GM23338 (cell line): ENCODE measurements around the gene ZNF385B. TPM values are rescaled to one million over a fixed set of nuclear protein-coding genes. Genes with fewer than 3 reads are reported as not detected.

Experiments
- ATAC-seq: fragments of 200-7000 bp; cut with Tn5 transposase; 3 replicates; pipeline ENCODE4 v1.9.1; 2020
- DNase-seq: peaks from one replicate; pipeline ENCODE4 v3.0.0-alpha.2; 2015; ENCODE audit warnings: low spot score
- H2AFZ ChIP-seq: fragments of 200-600 bp; sonication (generic); 2 replicates; pipeline ENCODE4 v1.8.0; 2016; ENCODE audit warnings: antibody characterized with exemption, mild to moderate bottlenecking, moderate library complexity
- H3F3A ChIP-seq: fragments of 200-600 bp; sonication (generic); replicated peaks from 2 replicates; pipeline ENCODE4 v1.8.0; 2017; ENCODE audit warnings: antibody characterized with exemption, mixed run types, low read depth
- H3K27ac ChIP-seq: fragments of 200-600 bp; sonication (generic); 2 replicates; pipeline ENCODE4 v1.6.1; 2016; ENCODE audit warnings: low read depth
- H3K27me3 ChIP-seq: fragments of 200-600 bp; sonication (generic); 2 replicates; pipeline ENCODE4 v1.8.0; 2016; ENCODE audit warnings: mild to moderate bottlenecking, mixed run types, moderate library complexity; ENCODE audit not compliant: insufficient read depth
- H3K36me3 ChIP-seq: fragments of 200-600 bp; sonication (generic); 2 replicates; pipeline ENCODE4 v1.8.0; 2016; ENCODE audit warnings: mild to moderate bottlenecking; ENCODE audit not compliant: insufficient read depth
- H3K4me1 ChIP-seq: fragments of 200-600 bp; sonication (generic); 2 replicates; pipeline ENCODE4 v1.8.0; 2016; ENCODE audit warnings: mild to moderate bottlenecking, moderate library complexity; ENCODE audit not compliant: insufficient read depth
- H3K4me2 ChIP-seq: fragments of 200-600 bp; sonication (generic); 2 replicates; pipeline ENCODE4 v1.7.1; 2017; ENCODE audit warnings: mixed run types
- H3K4me3 ChIP-seq: fragments of 200-600 bp; sonication (generic); 2 replicates; pipeline ENCODE4 v1.6.1; 2016; ENCODE audit warnings: mixed run types
- H3K79me2 ChIP-seq: fragments of 200-600 bp; sonication (generic); replicated peaks from 2 replicates; pipeline ENCODE4 v1.8.0; 2017; ENCODE audit warnings: mild to moderate bottlenecking; ENCODE audit not compliant: insufficient read depth
- H3K9me2 ChIP-seq: fragments of 200-600 bp; sonication (generic); 2 replicates; pipeline ENCODE4 v1.8.0; 2017; ENCODE audit not compliant: insufficient read depth
- H4K20me1 ChIP-seq: fragments of 200-600 bp; sonication (generic); replicated peaks from 2 replicates; pipeline ENCODE4 v1.8.0; 2017; ENCODE audit warnings: mild to moderate bottlenecking; ENCODE audit not compliant: insufficient read depth
- H3K27ac Mint-ChIP-seq: 2 replicates; pipeline ENCODE4 v1.8.0; 2020; ENCODE audit warnings: inconsistent platforms, mild to moderate bottlenecking, moderate library complexity, mixed read lengths
- H3K27me3 Mint-ChIP-seq: 3 replicates; pipeline ENCODE4 v1.8.0; 2022; ENCODE audit warnings: low read depth, mild to moderate bottlenecking, moderate library complexity, mixed read lengths, inconsistent platforms; ENCODE audit not compliant: insufficient read depth, poor library complexity
- H3K36me3 Mint-ChIP-seq: 3 replicates; pipeline ENCODE4 v1.8.0; 2021; ENCODE audit warnings: low read depth, mild to moderate bottlenecking, inconsistent platforms, moderate library complexity, mixed read lengths
- H3K4me1 Mint-ChIP-seq: 3 replicates; pipeline ENCODE4 v1.8.0; 2020; ENCODE audit warnings: mild to moderate bottlenecking, inconsistent platforms, mixed read lengths
- H3K4me3 Mint-ChIP-seq: 3 replicates; pipeline ENCODE4 v1.8.0; 2021; ENCODE audit warnings: moderate library complexity, mild to moderate bottlenecking, inconsistent platforms, mixed read lengths
- H3K9me3 Mint-ChIP-seq: 3 replicates; pipeline ENCODE4 v1.8.0; 2020; ENCODE audit warnings: moderate library complexity, mild to moderate bottlenecking, inconsistent platforms, mixed read lengths
- CREB1 ChIP-seq: fragments of 250-450 bp; sonication (Bioruptor Pico); IDR thresholded peaks from 2 replicates; pipeline ENCODE4 v1.5.0; 2020; ENCODE audit warnings: low read depth, mild to moderate bottlenecking, moderate library complexity
- EZH2 ChIP-seq: fragments of 200-600 bp; sonication (generic); IDR thresholded peaks from one replicate; pipeline ENCODE4 v1.8.0; 2017; ENCODE audit warnings: antibody characterized with exemption, mild to moderate bottlenecking, low read depth; ENCODE audit not compliant: unreplicated experiment
- EZH2phosphoT487 ChIP-seq: fragments of 200-600 bp; sonication (generic); IDR thresholded peaks from one replicate; pipeline ENCODE4 v1.8.1; 2018; ENCODE audit warnings: antibody characterized with exemption; ENCODE audit not compliant: unreplicated experiment
- JUNB ChIP-seq: IDR thresholded peaks from one replicate; pipeline ENCODE4 v1.6.1; 2016; ENCODE audit warnings: antibody characterized with exemption; ENCODE audit not compliant: unreplicated experiment
- NANOG ChIP-seq: IDR thresholded peaks from 2 replicates; pipeline ENCODE4 v1.6.1; 2016; ENCODE audit warnings: antibody characterized with exemption, borderline replicate concordance
- POLR2AphosphoS5 ChIP-seq: IDR thresholded peaks from 2 replicates; pipeline ENCODE4 v1.6.1; 2016; ENCODE audit warnings: antibody characterized with exemption, low read depth
- STAT1 ChIP-seq: IDR thresholded peaks from one replicate; pipeline ENCODE4 v1.6.1; 2016; ENCODE audit warnings: antibody characterized with exemption; ENCODE audit not compliant: unreplicated experiment
- ZNF114 ChIP-seq: fragments of 250-450 bp; sonication (Bioruptor Pico); IDR thresholded peaks from 2 replicates; pipeline ENCODE4 v1.5.0; 2020; ENCODE audit warnings: mild to moderate bottlenecking, moderate library complexity
- ZNF331 ChIP-seq: fragments of 250-450 bp; sonication (Bioruptor Pico); IDR thresholded peaks from 2 replicates; pipeline ENCODE4 v1.5.0; 2020; ENCODE audit warnings: low read depth, mild to moderate bottlenecking, moderate library complexity
- polyA plus RNA-seq: library from polyadenylated mRNA; unstranded; fragments of >200 nt; fragmentation: Nextera tagmentation; extraction: Ambion mirVana; gene quantifications from 2 replicates; pipeline ENCODE4 v1.2.1, GENCODE V29; 2016
- total RNA-seq: library from RNA; depleted of rRNA; stranded (reverse); fragments of >200 nt; shearing (Covaris generic); gene quantifications from 2 replicates; pipeline ENCODE4 v1.2.3, GENCODE V29; 2014
- TF ChIP-seq, protein P1 (sequence below): IDR thresholded peaks from one replicate; pipeline ENCODE4 v1.6.1; 2018; ENCODE audit warnings: antibody characterized with exemption; ENCODE audit not compliant: unreplicated experiment
- TF ChIP-seq, protein P2 (sequence below), 2 experiments: fragments of 200-600 bp in 1 of 2; sonication (generic) in 1 of 2; conservative IDR thresholded peaks; 2 replicates each; pipeline versions ENCODE4 v1.5.1 to v1.6.1; 2016 to 2017; ENCODE audit warnings: antibody characterized with exemption in 2 of 2, low read depth in 2 of 2, mild to moderate bottlenecking in 2 of 2, moderate library complexity in 1 of 2
- TF ChIP-seq, protein P3 (sequence below): fragments of 250-450 bp; sonication (Bioruptor Pico); IDR thresholded peaks from 2 replicates; pipeline ENCODE4 v1.5.0; 2020; ENCODE audit warnings: mild to moderate bottlenecking, moderate library complexity
- TF ChIP-seq, protein P4 (sequence below): IDR thresholded peaks from 2 replicates; pipeline ENCODE4 v1.6.1; 2016; ENCODE audit warnings: antibody characterized with exemption

ZNF385B gene
- total and polyA plus RNA-seq, 2 experiments from 2014 or later: 1.5 to 4.6 TPM

DNA sequence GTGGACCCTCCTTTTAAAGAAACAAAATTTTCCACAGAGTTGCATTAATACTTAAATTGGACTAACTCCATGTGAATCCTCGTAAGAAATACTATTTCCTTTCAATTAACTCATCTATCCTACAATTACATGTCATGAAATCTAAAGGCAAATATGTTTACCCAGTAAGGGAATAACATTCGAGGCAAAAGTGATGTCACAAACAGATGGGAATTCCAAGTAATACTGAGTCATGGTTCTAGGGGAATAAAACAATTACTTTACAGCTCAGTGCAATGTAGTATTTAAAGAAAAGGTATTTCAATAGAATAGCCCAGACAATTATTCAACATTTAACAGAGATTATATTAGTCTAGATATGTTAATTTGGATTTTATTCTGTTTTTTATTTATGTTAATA is 205.8 kb downstream of the ZNF385B start:
- Histone ChIP-seq H3K27me3 (no peaks in the 10 kb centered on the region), H3F3A (no peaks in the 10 kb centered on the region), H3K4me1 (no peaks in the 10 kb centered on the region), H3K27ac (no peak overlapping the region), H3K9me2 (no peaks in the 10 kb centered on the region), H3K79me2 (no peaks in the 10 kb centered on the region), H4K20me1 (no peaks in the 10 kb centered on the region), H2AFZ (no peak overlapping the region), H3K36me3 (no peaks in the 10 kb centered on the region), H3K4me2 (no peak overlapping the region), H3K4me3 (no peak overlapping the region)
- Mint-ChIP-seq H3K4me1 (peaks cover 4% of the 10 kb centered on the region), H3K27me3 (peaks cover 2% of the 10 kb centered on the region), H3K4me3 (no peak overlapping the region), H3K27ac (0 out of 2 replicates have a peak overlapping the region, but pooled peaks have one; percentile 60), H3K9me3 (no peaks in the 10 kb centered on the region), H3K36me3 (no peaks in the 10 kb centered on the region)
- no peak for ATAC-seq
- no peak for TF ChIP-seq ZNF331
- TF ChIP-seq NANOG: no peak
- no peak for TF ChIP-seq ZNF114 (CRISPR knock-in tag)
- TF ChIP-seq CREB1 (CRISPR knock-in tag): no peak
- TF ChIP-seq, protein P1, sequence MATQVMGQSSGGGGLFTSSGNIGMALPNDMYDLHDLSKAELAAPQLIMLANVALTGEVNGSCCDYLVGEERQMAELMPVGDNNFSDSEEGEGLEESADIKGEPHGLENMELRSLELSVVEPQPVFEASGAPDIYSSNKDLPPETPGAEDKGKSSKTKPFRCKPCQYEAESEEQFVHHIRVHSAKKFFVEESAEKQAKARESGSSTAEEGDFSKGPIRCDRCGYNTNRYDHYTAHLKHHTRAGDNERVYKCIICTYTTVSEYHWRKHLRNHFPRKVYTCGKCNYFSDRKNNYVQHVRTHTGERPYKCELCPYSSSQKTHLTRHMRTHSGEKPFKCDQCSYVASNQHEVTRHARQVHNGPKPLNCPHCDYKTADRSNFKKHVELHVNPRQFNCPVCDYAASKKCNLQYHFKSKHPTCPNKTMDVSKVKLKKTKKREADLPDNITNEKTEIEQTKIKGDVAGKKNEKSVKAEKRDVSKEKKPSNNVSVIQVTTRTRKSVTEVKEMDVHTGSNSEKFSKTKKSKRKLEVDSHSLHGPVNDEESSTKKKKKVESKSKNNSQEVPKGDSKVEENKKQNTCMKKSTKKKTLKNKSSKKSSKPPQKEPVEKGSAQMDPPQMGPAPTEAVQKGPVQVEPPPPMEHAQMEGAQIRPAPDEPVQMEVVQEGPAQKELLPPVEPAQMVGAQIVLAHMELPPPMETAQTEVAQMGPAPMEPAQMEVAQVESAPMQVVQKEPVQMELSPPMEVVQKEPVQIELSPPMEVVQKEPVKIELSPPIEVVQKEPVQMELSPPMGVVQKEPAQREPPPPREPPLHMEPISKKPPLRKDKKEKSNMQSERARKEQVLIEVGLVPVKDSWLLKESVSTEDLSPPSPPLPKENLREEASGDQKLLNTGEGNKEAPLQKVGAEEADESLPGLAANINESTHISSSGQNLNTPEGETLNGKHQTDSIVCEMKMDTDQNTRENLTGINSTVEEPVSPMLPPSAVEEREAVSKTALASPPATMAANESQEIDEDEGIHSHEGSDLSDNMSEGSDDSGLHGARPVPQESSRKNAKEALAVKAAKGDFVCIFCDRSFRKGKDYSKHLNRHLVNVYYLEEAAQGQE: no peak
- TF ChIP-seq EZH2phosphoT487: no peak
- TF ChIP-seq JUNB: no peak
- no peak for TF ChIP-seq EZH2
- TF ChIP-seq POLR2AphosphoS5: no peak
- TF ChIP-seq, protein P2, sequence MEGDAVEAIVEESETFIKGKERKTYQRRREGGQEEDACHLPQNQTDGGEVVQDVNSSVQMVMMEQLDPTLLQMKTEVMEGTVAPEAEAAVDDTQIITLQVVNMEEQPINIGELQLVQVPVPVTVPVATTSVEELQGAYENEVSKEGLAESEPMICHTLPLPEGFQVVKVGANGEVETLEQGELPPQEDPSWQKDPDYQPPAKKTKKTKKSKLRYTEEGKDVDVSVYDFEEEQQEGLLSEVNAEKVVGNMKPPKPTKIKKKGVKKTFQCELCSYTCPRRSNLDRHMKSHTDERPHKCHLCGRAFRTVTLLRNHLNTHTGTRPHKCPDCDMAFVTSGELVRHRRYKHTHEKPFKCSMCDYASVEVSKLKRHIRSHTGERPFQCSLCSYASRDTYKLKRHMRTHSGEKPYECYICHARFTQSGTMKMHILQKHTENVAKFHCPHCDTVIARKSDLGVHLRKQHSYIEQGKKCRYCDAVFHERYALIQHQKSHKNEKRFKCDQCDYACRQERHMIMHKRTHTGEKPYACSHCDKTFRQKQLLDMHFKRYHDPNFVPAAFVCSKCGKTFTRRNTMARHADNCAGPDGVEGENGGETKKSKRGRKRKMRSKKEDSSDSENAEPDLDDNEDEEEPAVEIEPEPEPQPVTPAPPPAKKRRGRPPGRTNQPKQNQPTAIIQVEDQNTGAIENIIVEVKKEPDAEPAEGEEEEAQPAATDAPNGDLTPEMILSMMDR (conservative IDR thresholded peaks at IDR 0.05; ENCODE audit: low read depth in 2 of 2): no peak
- no peak for TF ChIP-seq STAT1
- TF ChIP-seq, protein P3, sequence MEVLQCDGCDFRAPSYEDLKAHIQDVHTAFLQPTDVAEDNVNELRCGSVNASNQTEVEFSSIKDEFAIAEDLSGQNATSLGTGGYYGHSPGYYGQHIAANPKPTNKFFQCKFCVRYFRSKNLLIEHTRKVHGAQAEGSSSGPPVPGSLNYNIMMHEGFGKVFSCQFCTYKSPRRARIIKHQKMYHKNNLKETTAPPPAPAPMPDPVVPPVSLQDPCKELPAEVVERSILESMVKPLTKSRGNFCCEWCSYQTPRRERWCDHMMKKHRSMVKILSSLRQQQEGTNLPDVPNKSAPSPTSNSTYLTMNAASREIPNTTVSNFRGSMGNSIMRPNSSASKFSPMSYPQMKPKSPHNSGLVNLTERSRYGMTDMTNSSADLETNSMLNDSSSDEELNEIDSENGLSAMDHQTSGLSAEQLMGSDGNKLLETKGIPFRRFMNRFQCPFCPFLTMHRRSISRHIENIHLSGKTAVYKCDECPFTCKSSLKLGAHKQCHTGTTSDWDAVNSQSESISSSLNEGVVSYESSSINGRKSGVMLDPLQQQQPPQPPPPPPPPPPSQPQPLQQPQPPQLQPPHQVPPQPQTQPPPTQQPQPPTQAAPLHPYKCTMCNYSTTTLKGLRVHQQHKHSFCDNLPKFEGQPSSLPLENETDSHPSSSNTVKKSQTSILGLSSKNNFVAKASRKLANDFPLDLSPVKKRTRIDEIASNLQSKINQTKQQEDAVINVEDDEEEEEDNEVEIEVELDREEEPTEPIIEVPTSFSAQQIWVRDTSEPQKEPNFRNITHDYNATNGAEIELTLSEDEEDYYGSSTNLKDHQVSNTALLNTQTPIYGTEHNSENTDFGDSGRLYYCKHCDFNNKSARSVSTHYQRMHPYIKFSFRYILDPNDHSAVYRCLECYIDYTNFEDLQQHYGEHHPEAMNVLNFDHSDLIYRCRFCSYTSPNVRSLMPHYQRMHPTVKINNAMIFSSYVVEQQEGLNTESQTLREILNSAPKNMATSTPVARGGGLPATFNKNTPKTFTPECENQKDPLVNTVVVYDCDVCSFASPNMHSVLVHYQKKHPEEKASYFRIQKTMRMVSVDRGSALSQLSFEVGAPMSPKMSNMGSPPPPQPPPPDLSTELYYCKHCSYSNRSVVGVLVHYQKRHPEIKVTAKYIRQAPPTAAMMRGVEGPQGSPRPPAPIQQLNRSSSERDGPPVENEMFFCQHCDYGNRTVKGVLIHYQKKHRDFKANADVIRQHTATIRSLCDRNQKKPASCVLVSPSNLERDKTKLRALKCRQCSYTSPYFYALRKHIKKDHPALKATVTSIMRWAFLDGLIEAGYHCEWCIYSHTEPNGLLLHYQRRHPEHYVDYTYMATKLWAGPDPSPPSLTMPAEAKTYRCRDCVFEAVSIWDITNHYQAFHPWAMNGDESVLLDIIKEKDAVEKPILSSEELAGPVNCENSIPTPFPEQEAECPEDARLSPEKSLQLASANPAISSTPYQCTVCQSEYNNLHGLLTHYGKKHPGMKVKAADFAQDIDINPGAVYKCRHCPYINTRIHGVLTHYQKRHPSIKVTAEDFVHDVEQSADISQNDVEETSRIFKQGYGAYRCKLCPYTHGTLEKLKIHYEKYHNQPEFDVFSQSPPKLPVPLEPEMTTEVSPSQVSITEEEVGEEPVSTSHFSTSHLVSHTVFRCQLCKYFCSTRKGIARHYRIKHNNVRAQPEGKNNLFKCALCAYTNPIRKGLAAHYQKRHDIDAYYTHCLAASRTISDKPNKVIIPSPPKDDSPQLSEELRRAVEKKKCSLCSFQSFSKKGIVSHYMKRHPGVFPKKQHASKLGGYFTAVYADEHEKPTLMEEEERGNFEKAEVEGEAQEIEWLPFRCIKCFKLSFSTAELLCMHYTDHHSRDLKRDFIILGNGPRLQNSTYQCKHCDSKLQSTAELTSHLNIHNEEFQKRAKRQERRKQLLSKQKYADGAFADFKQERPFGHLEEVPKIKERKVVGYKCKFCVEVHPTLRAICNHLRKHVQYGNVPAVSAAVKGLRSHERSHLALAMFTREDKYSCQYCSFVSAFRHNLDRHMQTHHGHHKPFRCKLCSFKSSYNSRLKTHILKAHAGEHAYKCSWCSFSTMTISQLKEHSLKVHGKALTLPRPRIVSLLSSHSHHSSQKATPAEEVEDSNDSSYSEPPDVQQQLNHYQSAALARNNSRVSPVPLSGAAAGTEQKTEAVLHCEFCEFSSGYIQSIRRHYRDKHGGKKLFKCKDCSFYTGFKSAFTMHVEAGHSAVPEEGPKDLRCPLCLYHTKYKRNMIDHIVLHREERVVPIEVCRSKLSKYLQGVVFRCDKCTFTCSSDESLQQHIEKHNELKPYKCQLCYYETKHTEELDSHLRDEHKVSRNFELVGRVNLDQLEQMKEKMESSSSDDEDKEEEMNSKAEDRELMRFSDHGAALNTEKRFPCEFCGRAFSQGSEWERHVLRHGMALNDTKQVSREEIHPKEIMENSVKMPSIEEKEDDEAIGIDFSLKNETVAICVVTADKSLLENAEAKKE (CRISPR knock-in tag): no peak
- TF ChIP-seq, protein P4, sequence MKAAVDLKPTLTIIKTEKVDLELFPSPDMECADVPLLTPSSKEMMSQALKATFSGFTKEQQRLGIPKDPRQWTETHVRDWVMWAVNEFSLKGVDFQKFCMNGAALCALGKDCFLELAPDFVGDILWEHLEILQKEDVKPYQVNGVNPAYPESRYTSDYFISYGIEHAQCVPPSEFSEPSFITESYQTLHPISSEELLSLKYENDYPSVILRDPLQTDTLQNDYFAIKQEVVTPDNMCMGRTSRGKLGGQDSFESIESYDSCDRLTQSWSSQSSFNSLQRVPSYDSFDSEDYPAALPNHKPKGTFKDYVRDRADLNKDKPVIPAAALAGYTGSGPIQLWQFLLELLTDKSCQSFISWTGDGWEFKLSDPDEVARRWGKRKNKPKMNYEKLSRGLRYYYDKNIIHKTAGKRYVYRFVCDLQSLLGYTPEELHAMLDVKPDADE: no peak
- no peak for DNase-seq
